Measurements from ENCODE around the gene TTC34. TPM values are rescaled to one million over a fixed set of nuclear protein-coding genes. Genes with fewer than 3 reads are reported as not detected.

TTC34 gene
- 0.05 and 0.13 TPM in 2 replicates for total RNA-seq

GRCh38 chr1:2801535-2802291 is at the start of gene TTC34:
TTC34 (minus strand) TSS chr1:2801693; CDS start chr1:2800827, 866 bp downstream.

DNA sequence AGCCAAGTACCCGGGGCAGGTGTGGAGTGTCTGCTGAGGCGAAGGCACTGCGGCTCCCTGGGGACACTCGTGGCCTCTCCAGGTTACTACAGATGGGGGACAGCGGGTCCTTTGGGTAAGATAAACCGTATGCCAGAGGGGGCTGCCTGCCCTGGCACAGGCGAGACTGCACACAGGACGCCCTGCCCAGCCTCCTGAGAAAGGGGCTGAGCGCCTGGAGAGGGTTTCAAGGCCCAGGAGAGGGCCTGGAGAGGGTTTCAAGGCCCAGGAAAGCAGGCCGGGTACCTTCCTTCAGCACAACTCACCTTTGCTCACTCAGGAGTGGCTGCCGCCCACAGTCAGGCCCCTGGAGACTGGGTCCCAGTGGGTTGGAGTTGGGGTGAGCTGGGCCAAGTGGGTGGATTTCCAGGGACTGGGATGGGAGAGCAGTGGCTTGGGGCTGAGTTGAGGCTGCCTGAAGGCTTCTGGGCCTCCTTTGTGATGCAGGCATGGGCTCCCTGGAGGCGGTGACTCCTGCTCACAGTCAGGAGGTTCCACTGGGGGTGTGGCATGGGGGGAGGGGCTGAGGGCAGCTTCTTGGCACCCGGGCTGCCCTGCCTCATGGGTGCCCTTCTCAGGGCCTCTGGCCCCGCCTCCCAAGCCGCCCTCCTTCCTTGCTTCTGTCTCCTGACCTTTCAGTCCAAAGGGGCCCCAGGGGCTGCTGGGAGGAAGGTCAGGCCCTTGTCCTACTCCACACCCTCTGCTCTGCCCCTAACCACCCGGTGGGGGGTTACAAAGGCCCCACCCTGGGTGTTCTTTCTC is 168.7 kb downstream of the TTC34 start, which contains the start of gene MMEL1:
MMEL1 (minus strand) TSS at position 456 of the 801 bp plus-strand sequence. CDS start 3,532 bp downstream, outside the sequence.

DNA sequence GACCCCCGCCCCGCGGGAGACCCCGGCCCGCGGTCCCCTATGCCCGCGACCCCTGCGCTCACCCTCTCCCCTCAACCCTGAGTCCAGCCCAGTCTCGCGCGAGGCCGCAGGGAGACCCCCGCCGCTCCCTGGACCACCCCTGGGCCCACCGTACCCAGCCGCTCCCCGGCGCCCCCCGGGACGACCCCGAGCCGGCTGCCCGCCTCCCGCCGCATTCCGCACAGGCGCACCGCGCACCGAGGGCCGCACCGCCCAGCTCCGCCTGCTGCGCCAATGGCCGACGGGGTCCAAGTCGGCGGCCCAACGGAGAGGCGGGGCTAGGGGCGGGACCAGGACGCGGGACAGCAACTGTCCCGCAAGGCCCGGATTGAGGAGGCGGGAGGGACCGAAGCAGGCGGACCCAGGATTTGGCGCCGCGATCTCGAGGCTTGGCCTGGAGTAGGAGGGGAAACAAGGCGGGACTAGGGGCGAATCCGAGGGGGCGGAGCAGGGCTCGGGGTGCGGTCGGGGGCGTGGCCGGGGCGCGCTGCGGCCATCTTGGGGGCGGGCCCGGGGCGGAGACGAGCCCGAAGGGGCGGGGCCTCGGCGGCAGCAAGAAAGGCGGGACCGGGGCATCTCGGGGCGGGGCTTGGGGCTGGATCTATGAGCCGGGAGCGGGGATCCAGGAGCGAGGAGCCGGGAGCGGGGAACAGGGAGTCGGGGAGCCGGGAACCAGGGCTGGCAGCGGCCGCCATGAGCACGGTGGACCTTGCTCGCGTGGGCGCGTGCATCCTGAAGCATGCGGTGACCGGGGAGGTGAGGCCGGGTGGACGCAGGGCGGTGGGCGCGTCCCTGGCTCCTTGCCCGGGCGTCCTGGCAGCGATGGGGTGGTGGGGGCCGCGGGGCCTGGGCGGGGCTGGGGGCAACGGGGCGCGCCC is 215.1 kb downstream of the TTC34 start, which contains the start of gene PRXL2B:
PRXL2B (plus strand) TSS at position 624 of the 917 bp plus-strand sequence; CDS start at position 733, 109 bp downstream.

Other genes starting within 250 kb of the TTC34 start
- gene TNFRSF14, start 245.3 kb downstream of the TTC34 start, total RNA-seq, result 99.8 and 104 TPM in 2 replicates
- 50.7 and 59.6 TPM in 2 replicates for gene PRXL2B, start 214.9 kb downstream of the TTC34 start, total RNA-seq
- gene MMEL1, start 168.7 kb downstream of the TTC34 start, total RNA-seq, result 0.25 and 3.0 TPM in 2 replicates
- gene ACTRT2, start 219.8 kb upstream of the TTC34 start, total RNA-seq, result not detected in 2 replicates